AG04449 (cell line): ENCODE data around the gene ATXN10.

Source experiments
- CTCF ChIA-PET: fragments of 350-600 bp; formaldehyde crosslinking; extraction: SDS; loops from one replicate; lab custom pipeline; 2021; ENCODE audit warnings: antibody characterized with exemption; lab: Yijun Ruan, JAX
- POLR2A ChIA-PET: fragments of 400-600, 350-600 bp; formaldehyde crosslinking; extraction: SDS; loops from one replicate; lab custom pipeline; 2020; ENCODE audit warnings: antibody characterized with exemption, inconsistent platforms; lab: Yijun Ruan, JAX
- DNase-seq: peaks from one replicate; pipeline ENCODE4 v3.0.0-alpha.2; 2010; ENCODE audit warnings: low read depth, low spot score
- H3K4me3 ChIP-seq: 2 replicates; pipeline ENCODE4 v1.5.1; 2011; ENCODE audit warnings: low read depth, mild to moderate bottlenecking, control low read depth, low read length
- TF ChIP-seq, protein P1 (sequence below): IDR thresholded peaks from one replicate; pipeline ENCODE4 v1.5.1; 2011; ENCODE audit warnings: mild to moderate bottlenecking, moderate library complexity, low read length, control low read depth, inconsistent platforms; ENCODE audit not compliant: insufficient read depth; ENCODE audit errors: missing control alignments

The ATXN10 gene

DNA sequence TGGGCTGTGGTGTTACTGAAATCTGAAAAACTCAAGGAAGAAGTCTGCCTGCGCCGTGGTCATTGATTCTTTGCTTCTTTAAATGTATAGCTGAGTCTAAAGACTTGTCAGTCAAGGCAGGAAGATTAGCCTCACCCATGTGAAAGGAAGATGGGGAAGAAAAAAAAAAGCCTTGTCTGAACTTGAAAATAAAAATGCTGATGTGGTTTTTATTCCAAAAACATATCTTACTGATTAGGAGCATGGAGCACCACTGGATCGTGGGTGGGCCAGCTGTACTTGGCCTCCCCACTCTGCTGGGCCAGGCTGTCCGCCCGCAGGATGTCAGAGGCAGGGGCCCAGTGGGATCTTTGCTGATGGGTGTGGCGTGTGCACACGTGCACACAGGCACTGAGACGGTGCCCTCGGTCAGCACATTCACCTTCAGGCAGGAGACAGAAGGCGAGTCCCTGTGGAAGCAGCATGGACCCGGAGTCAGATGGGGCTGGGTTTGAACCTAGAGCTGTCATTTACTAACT lies 193.4 kb downstream of the ATXN10 start:
- DNase-seq: no peak
- TF ChIP-seq, protein P1, sequence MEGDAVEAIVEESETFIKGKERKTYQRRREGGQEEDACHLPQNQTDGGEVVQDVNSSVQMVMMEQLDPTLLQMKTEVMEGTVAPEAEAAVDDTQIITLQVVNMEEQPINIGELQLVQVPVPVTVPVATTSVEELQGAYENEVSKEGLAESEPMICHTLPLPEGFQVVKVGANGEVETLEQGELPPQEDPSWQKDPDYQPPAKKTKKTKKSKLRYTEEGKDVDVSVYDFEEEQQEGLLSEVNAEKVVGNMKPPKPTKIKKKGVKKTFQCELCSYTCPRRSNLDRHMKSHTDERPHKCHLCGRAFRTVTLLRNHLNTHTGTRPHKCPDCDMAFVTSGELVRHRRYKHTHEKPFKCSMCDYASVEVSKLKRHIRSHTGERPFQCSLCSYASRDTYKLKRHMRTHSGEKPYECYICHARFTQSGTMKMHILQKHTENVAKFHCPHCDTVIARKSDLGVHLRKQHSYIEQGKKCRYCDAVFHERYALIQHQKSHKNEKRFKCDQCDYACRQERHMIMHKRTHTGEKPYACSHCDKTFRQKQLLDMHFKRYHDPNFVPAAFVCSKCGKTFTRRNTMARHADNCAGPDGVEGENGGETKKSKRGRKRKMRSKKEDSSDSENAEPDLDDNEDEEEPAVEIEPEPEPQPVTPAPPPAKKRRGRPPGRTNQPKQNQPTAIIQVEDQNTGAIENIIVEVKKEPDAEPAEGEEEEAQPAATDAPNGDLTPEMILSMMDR: no peak
- POLR2A ChIA-PET: interaction anchor here (1.2 kb wide), 1 partner anchor 104 kb away, joined by 4 read pairs; no protein-coding TSS in a partner anchor
- CTCF ChIA-PET: interaction anchor here (0.6 to 5.4 kb wide), 42 partner anchors 9 to 424 kb away, joined by 3 to 66 read pairs (median 7); no protein-coding TSS in a partner anchor
- no peak overlapping the region for H3K4me3 ChIP-seq

DNA sequence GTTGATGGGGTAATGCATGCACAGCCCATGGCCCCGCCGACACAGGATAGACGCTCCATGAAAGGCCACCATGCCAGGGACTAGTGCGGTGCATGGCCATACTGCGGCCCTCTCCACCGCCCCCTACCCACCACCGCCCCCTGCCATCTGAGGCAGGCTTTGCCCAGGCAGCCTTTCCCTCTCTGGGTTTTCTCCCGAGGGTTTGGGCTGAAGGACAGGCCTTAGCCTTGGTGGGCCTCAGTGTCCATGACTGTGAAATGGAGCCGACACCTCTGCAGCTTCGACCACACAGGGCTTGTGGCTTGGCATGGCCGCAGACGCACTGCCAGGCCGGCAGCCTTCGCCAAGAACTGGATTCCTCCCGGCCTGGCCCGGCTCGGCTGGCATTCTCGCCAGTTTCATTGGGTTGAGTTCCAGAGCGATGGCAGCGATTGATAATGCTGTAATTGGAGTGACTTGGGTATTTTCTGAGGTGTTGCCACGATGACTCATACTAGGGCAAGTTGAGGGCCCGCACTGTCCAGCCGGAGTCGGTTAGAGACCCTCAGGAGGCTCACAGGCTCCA lies 194.0 kb downstream of the ATXN10 start:
- no peak overlapping the region for H3K4me3 ChIP-seq
- TF ChIP-seq, protein P1: no peak
- no peak for DNase-seq
- ChIA-PET CTCF (interaction anchor here (1.0 to 5.4 kb wide), 15 partner anchors 9 to 424 kb away, joined by 3 to 66 read pairs (median 20); no protein-coding TSS in a partner anchor), POLR2A (interaction anchor here (0.7 kb wide), 1 partner anchor 262 kb away, joined by 3 read pairs; no protein-coding TSS in a partner anchor)

DNA sequence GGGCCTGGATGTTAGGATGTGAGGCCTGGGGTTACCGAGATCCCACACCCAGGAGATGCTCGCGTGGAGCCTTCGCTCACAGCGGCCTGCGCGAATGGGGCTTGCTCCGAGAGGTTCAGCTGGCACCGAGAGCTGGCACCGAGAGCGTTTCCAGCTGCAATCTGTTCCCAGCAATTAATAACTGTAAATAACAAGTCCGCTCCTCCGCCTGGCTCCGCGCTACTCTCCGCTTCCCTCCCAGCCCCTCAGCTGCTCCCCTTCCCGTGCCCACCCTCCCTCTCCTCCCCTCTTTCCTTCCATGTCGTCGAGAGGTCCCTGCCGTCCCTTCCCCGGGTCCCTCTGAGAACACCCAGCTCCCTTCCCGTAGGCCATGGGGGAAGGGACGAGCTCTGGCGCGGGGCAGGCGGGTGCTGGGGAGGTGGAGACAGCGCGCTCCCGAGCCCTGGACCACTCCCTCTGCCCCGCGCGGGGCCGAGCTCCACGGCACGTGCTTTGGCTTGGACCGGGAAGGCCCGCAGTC lies 194.6 kb downstream of the ATXN10 start:
- no peak overlapping the region for H3K4me3 ChIP-seq
- no peak for DNase-seq
- ChIA-PET CTCF (interaction anchor here (1.1 to 5.4 kb wide), 12 partner anchors 8 to 289 kb away, joined by 3 to 55 read pairs (median 9); no protein-coding TSS in a partner anchor), POLR2A (interaction anchor here (0.7 kb wide), 1 partner anchor 262 kb away, joined by 3 read pairs; no protein-coding TSS in a partner anchor)
- TF ChIP-seq, protein P1: no peak

DNA sequence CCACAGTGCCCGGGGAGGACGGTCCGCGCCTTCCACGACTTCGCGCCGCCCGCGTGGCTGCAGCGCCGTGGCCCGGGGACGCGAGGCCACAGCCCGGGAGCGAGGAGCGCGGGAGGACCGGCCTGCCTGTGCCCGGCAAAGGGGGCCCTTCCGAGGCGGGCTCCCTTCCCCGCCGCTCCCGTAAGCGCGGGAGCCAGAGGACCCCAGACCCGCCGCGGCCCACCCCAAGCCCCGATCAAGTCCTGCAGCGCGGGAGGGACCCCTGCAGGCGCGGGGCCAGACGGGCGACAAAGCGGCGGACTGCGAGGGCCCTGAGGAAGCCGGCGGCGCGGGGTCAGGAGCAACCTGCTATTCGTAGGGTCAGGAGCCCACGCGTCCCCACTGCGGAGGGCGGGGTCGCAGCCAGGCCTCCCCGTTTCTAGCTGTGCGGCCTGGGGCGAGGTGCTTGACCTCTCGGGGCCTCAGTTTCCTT lies 195.0 kb downstream of the ATXN10 start:
- H3K4me3 ChIP-seq: peak overlapping the region; percentile 36
- ChIA-PET CTCF (interaction anchor here (0.7 to 5.4 kb wide), 17 partner anchors 8 to 289 kb away, joined by 3 to 55 read pairs (median 3); no protein-coding TSS in a partner anchor), POLR2A (no interaction called here)
- no peak for DNase-seq
- TF ChIP-seq, protein P1: no peak

DNA sequence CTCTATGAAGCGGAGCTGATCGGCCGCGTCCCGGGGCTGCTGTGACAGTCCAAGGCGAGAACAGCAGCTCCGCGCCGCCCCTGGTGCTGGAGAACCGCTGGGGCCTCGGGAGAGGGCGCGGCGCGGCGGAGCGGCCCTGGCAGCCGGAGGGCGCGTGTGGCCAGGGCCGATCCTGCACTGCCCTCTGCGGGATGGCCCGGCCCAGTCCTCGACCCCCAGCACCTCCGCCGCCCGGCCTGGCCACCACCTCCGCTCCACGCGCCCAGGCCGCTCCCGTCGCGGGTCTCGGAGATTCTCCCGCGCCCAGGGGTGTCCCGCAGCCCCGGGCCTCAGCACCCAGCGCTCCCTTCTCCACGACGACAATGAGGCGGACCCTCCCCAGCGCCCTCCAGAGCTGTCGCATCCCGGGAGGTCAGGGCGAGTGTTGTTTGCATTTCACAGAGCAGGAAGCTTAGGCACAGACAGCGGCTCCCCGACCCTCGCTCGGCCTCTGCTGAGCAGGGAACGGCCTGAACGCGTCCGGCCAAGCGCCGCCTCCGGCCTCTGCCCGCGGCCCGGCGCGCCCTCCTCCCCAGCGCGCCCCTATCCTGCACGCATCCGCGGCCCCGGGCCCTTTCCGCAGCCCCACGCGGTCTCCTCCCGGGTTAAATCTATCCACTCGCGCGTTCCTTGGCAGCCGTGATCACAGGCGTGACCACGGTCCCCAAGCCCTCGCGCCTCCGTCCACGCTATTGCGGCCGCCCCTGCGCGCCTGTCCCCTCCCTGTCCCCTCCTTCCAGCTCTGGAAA lies 195.7 kb downstream of the ATXN10 start:
- TF ChIP-seq, protein P1: peak; percentile 41
- ChIA-PET CTCF (interaction anchor here (0.7 to 5.4 kb wide), 18 partner anchors 7 to 290 kb away, joined by 3 to 55 read pairs (median 3); no protein-coding TSS in a partner anchor), POLR2A (no interaction called here)
- DNase-seq: no peak
- peak overlapping the region; percentile 36 for H3K4me3 ChIP-seq
